Peyer's patch (tissue), 4 donors: Measurements from ENCODE around the gene VWA1.
"Not testable (repeated sequence)": the region's sequence is repeated elsewhere in the genome, so short reads cannot be mapped to it uniquely, and the experiment has no call there.

ENCODE experiments used
- CTCF ChIP-seq, 6 experiments: fragments of 450-650 bp in 4 of 6; fragments of 200-600 bp in 2 of 6; sonication (generic) in 1 of 6; IDR thresholded peaks; one replicate each; pipeline ENCODE4 v1.5.1; 2017 to 2019; ENCODE audit warnings: antibody characterized with exemption in 6 of 6, mild to moderate bottlenecking in 3 of 6, moderate library complexity in 1 of 6
- POLR2A ChIP-seq, 2 donors: fragments of 450-650 bp; IDR thresholded peaks; one replicate each; pipeline ENCODE4 v1.5.1; 2017; ENCODE audit warnings: antibody characterized with exemption in 2 of 2, mild to moderate bottlenecking in 2 of 2, moderate library complexity in 2 of 2

GRCh38 chr1:1485755-1486317, 50.3 kb downstream of the VWA1 start:
- TF ChIP-seq CTCF, POLR2A (IDR thresholded peaks at IDR 0.05): not testable (repeated sequence)
